ENCODE data around the gene CRIM1.

The CRIM1 gene

GRCh38 chr2:36586672-36587071 lies 231.1 kb downstream of the CRIM1 start:
- no peak for TF ChIP-seq TAF1 (IDR thresholded peaks at IDR 0.05; ENCODE audit: borderline replicate concordance, insufficient read depth, low read length)
- no peak for TF ChIP-seq FOXP2 (optimal IDR thresholded peaks at IDR 0.05; ENCODE audit: borderline replicate concordance, extremely low read depth, extremely low read length, insufficient read depth)
- no peak for TF ChIP-seq SIN3A (IDR thresholded peaks at IDR 0.05; ENCODE audit: borderline replicate concordance, insufficient read depth, low read length)
- TF ChIP-seq, protein P1, sequence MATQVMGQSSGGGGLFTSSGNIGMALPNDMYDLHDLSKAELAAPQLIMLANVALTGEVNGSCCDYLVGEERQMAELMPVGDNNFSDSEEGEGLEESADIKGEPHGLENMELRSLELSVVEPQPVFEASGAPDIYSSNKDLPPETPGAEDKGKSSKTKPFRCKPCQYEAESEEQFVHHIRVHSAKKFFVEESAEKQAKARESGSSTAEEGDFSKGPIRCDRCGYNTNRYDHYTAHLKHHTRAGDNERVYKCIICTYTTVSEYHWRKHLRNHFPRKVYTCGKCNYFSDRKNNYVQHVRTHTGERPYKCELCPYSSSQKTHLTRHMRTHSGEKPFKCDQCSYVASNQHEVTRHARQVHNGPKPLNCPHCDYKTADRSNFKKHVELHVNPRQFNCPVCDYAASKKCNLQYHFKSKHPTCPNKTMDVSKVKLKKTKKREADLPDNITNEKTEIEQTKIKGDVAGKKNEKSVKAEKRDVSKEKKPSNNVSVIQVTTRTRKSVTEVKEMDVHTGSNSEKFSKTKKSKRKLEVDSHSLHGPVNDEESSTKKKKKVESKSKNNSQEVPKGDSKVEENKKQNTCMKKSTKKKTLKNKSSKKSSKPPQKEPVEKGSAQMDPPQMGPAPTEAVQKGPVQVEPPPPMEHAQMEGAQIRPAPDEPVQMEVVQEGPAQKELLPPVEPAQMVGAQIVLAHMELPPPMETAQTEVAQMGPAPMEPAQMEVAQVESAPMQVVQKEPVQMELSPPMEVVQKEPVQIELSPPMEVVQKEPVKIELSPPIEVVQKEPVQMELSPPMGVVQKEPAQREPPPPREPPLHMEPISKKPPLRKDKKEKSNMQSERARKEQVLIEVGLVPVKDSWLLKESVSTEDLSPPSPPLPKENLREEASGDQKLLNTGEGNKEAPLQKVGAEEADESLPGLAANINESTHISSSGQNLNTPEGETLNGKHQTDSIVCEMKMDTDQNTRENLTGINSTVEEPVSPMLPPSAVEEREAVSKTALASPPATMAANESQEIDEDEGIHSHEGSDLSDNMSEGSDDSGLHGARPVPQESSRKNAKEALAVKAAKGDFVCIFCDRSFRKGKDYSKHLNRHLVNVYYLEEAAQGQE (IDR thresholded peaks at IDR 0.05; ENCODE audit: insufficient read depth in 1 of 2, low read depth in 2 of 2, low read length in 2 of 2) = no peak
- no peak for TF ChIP-seq POLR2AphosphoS5 (IDR thresholded peaks at IDR 0.05; ENCODE audit: low read depth, low read length)

GRCh38 chr2:36587101-36587500 lies 231.5 kb downstream of the CRIM1 start:
- TF ChIP-seq, protein P1 (IDR thresholded peaks at IDR 0.05; ENCODE audit: insufficient read depth in 1 of 2, low read depth in 2 of 2, low read length in 2 of 2) = no peak
- TF ChIP-seq SIN3A (IDR thresholded peaks at IDR 0.05; ENCODE audit: borderline replicate concordance, insufficient read depth, low read length) (no peak), FOXP2 (optimal IDR thresholded peaks at IDR 0.05; ENCODE audit: borderline replicate concordance, extremely low read depth, extremely low read length, insufficient read depth) (no peak), TAF1 (IDR thresholded peaks at IDR 0.05; ENCODE audit: borderline replicate concordance, insufficient read depth, low read length) (no peak), POLR2AphosphoS5 (IDR thresholded peaks at IDR 0.05; ENCODE audit: low read depth, low read length) (no peak)

GRCh38 chr2:36587556-36587955 lies 232.0 kb downstream of the CRIM1 start:
- TF ChIP-seq TAF1 (IDR thresholded peaks at IDR 0.05; ENCODE audit: borderline replicate concordance, insufficient read depth, low read length) (no peak), POLR2AphosphoS5 (IDR thresholded peaks at IDR 0.05; ENCODE audit: low read depth, low read length) (no peak)

DNA sequence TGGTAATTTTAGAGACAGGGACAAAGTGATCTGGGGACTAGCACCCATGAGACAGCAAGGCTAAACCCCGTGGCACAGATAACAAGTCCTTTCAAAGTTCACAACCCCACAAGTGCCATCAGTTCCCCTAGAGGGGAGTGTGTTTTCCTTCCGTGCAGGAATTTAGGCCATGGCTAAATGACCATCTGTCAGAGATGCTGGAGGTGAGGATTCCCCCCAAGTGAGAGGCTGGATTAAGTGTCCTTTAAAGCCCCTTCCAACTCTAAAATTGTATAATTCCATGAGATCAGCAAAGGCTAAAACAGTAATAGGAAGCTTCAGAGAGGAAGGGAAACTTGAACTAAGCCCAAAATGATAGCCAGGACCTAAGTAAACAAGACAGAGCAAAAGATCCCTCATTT lies 233.7 kb downstream of the CRIM1 start:
- TF ChIP-seq, protein P1 (IDR thresholded peaks at IDR 0.05; ENCODE audit: insufficient read depth in 1 of 2, low read depth in 2 of 2, low read length in 2 of 2) = no peak
- TF ChIP-seq SIN3A (IDR thresholded peaks at IDR 0.05; ENCODE audit: borderline replicate concordance, insufficient read depth, low read length) (no peak), TAF1 (IDR thresholded peaks at IDR 0.05; ENCODE audit: borderline replicate concordance, insufficient read depth, low read length) (no peak), FOXP2 (optimal IDR thresholded peaks at IDR 0.05; ENCODE audit: borderline replicate concordance, extremely low read depth, extremely low read length, insufficient read depth) (no peak), POLR2AphosphoS5 (IDR thresholded peaks at IDR 0.05; ENCODE audit: low read depth, low read length) (no peak)

DNA sequence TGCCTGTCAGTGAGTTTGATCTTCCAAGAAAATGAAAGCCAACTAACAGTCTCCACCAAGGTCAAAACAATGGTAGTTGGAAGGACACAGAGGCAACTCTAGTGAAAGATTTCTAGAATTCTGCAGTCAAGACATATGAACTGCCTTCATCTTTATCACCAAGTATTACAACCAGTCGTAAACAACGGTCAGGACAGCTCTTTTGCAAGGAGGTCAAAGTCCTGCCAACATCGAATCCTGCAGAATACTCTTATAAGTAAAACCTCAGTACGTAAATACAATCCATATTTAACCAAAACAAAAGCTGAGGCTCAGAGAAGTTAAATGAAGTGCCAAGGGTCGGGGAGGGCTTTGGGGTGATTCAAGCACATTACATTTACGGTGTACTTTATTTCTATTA lies 239.3 kb downstream of the CRIM1 start:
- TF ChIP-seq TAF1 (IDR thresholded peaks at IDR 0.05; ENCODE audit: borderline replicate concordance, insufficient read depth, low read length) (no peak), SIN3A (IDR thresholded peaks at IDR 0.05; ENCODE audit: borderline replicate concordance, insufficient read depth, low read length) (no peak), FOXP2 (optimal IDR thresholded peaks at IDR 0.05; ENCODE audit: borderline replicate concordance, extremely low read depth, extremely low read length, insufficient read depth) (no peak), POLR2AphosphoS5 (IDR thresholded peaks at IDR 0.05; ENCODE audit: low read depth, low read length) (no peak)
- TF ChIP-seq, protein P1 (IDR thresholded peaks at IDR 0.05; ENCODE audit: insufficient read depth in 1 of 2, low read depth in 2 of 2, low read length in 2 of 2) = no peak
